Spleen (tissue), 7 donors: ENCODE measurements around the gene INPP4B.

ENCODE experiments used
- POLR2A ChIP-seq, 3 donors: fragments of 450-650 bp; IDR thresholded peaks; one replicate each; pipeline ENCODE4 v1.5.1; 2017; ENCODE audit warnings: antibody characterized with exemption in 3 of 3, mild to moderate bottlenecking in 1 of 3
- POLR2AphosphoS5 ChIP-seq, 3 donors: sonication (generic); formaldehyde crosslinking; IDR thresholded peaks; one replicate each; pipeline ENCODE4 v1.5.1; 2017; ENCODE audit warnings: antibody characterized with exemption in 3 of 3
- TF ChIP-seq, protein P1 (sequence below), 11 experiments: fragments of 200-600 bp in 7 of 11; fragments of 450-650 bp in 4 of 11; sonication (generic) in 4 of 11; IDR thresholded peaks in 8 of 11; conservative IDR thresholded peaks in 3 of 11; 1 replicate in 7 of 11; 2 replicates in 4 of 11; pipeline versions ENCODE4 v1.4.0 to v1.8.0; 2016 to 2021; ENCODE audit warnings: antibody characterized with exemption in 11 of 11, inconsistent platforms in 4 of 11, mild to moderate bottlenecking in 1 of 11
- donor health status: DM: no; HTN: no; CAD: no; lungs with moderate emphysema.
- donor health status: DM: no; HTN: no; CAD: no.
- donor health status: DM: no; HTN: no; CAD: no.

GRCh38 chr4:142030010-142030409 lies 816.1 kb downstream of the INPP4B start:
- TF ChIP-seq, protein P1, sequence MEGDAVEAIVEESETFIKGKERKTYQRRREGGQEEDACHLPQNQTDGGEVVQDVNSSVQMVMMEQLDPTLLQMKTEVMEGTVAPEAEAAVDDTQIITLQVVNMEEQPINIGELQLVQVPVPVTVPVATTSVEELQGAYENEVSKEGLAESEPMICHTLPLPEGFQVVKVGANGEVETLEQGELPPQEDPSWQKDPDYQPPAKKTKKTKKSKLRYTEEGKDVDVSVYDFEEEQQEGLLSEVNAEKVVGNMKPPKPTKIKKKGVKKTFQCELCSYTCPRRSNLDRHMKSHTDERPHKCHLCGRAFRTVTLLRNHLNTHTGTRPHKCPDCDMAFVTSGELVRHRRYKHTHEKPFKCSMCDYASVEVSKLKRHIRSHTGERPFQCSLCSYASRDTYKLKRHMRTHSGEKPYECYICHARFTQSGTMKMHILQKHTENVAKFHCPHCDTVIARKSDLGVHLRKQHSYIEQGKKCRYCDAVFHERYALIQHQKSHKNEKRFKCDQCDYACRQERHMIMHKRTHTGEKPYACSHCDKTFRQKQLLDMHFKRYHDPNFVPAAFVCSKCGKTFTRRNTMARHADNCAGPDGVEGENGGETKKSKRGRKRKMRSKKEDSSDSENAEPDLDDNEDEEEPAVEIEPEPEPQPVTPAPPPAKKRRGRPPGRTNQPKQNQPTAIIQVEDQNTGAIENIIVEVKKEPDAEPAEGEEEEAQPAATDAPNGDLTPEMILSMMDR (IDR thresholded peaks at IDR 0.05 in 8 of 11, conservative IDR thresholded peaks at IDR 0.05 in 3 of 11) = no peak
- TF ChIP-seq POLR2A (IDR thresholded peaks at IDR 0.05) (no peak), POLR2AphosphoS5 (IDR thresholded peaks at IDR 0.05) (no peak)
